GM12878 (cell line): ENCODE measurements around the gene PRM2. TPM values are rescaled to one million over a fixed set of nuclear protein-coding genes. Genes with fewer than 3 reads are reported as not detected.
A peak's percentile ranks its signal among the peaks of the same experiment; 100 is the strongest.

Experiments
- BACH1 ChIP-seq: fragments of 450-650 bp; IDR thresholded peaks from 2 replicates; pipeline ENCODE4 v1.6.1; 2017; ENCODE audit warnings: mild to moderate bottlenecking, borderline replicate concordance
- BCL11A ChIP-seq: IDR thresholded peaks from 2 replicates; pipeline ENCODE4 v1.6.1; 2011; ENCODE audit warnings: low read depth, low read length
- BCL3 ChIP-seq: IDR thresholded peaks from 2 replicates; pipeline ENCODE4 v1.6.1; 2011; ENCODE audit warnings: borderline replicate concordance, low read depth, mild to moderate bottlenecking, moderate library complexity, low read length; ENCODE audit not compliant: insufficient read depth, poor library complexity, severe bottlenecking
- CBFB ChIP-seq: IDR thresholded peaks from 2 replicates; pipeline ENCODE4 v1.6.1; 2016; ENCODE audit warnings: antibody characterized with exemption, low read depth
- CHD4 ChIP-seq: fragments of 200-600 bp; sonication (generic); IDR thresholded peaks from 2 replicates; pipeline ENCODE4 v1.6.1; 2016; ENCODE audit warnings: mild to moderate bottlenecking
- CREB1 ChIP-seq: IDR thresholded peaks from 2 replicates; pipeline ENCODE4 v1.6.1; 2012; ENCODE audit warnings: low read depth, mild to moderate bottlenecking, inconsistent platforms
- ESRRA ChIP-seq: IDR thresholded peaks from 2 replicates; pipeline ENCODE4 v1.6.1; 2012; ENCODE audit warnings: mild to moderate bottlenecking, low read length, improper control_type of control experiment
- ETV6 ChIP-seq, 2 experiments: fragments of 450-650 bp in 1 of 2; IDR thresholded peaks in 1 of 2; conservative IDR thresholded peaks in 1 of 2; 2 replicates each; pipeline ENCODE4 v1.6.1; 2014; ENCODE audit warnings: antibody characterized with exemption in 1 of 2, borderline replicate concordance in 1 of 2, low read depth in 1 of 2, mild to moderate bottlenecking in 1 of 2, moderate library complexity in 1 of 2
- HSF1 ChIP-seq: fragments of 150-350 bp; IDR thresholded peaks from 2 replicates; pipeline ENCODE4 v1.6.1; 2014; ENCODE audit warnings: mild to moderate bottlenecking, low read depth, low read length
- NRF1 ChIP-seq: conservative IDR thresholded peaks from 2 replicates; pipeline ENCODE4 v1.6.1; 2011; ENCODE audit warnings: mild to moderate bottlenecking, low read depth, low read length, improper control_type of control experiment
- PAX5 ChIP-seq: IDR thresholded peaks from 2 replicates; pipeline ENCODE4 v1.6.1; 2011; ENCODE audit warnings: low read depth, low read length, borderline replicate concordance
- PAX8 ChIP-seq: fragments of 450-650 bp; IDR thresholded peaks from 2 replicates; pipeline ENCODE4 v1.6.1; 2017; ENCODE audit warnings: mild to moderate bottlenecking, moderate library complexity
- TCF7 ChIP-seq: IDR thresholded peaks from 2 replicates; pipeline ENCODE4 v1.6.1; 2014; ENCODE audit warnings: antibody characterized with exemption, borderline replicate concordance
- USF1 ChIP-seq: IDR thresholded peaks from 2 replicates; pipeline ENCODE4 v1.6.1; 2011; ENCODE audit warnings: borderline replicate concordance, low read depth, mild to moderate bottlenecking, moderate library complexity, mixed read lengths, low read length; ENCODE audit not compliant: insufficient read depth; ENCODE audit errors: extremely low read length
- YY1 ChIP-seq: IDR thresholded peaks from 2 replicates; pipeline ENCODE4 v1.6.1; 2011; ENCODE audit warnings: low read depth, mild to moderate bottlenecking, low read length
- ZBED1 ChIP-seq: IDR thresholded peaks from 2 replicates; pipeline ENCODE4 v1.6.1; 2016; ENCODE audit warnings: borderline replicate concordance
- ZBTB11 ChIP-seq: fragments of 450-650 bp; formaldehyde crosslinking; IDR thresholded peaks from 2 replicates; pipeline ENCODE4 v1.5.0; 2022; ENCODE audit warnings: mild to moderate bottlenecking, missing genetic modification characterization
- ZBTB33 ChIP-seq: fragments of 450-650 bp; IDR thresholded peaks from 2 replicates; pipeline ENCODE4 v1.6.1; 2017; ENCODE audit warnings: mild to moderate bottlenecking
- ZNF274 ChIP-seq: IDR thresholded peaks from one replicate; pipeline ENCODE4 v1.8.0; 2011; ENCODE audit not compliant: insufficient read length, insufficient read depth
- ZNF384 ChIP-seq: IDR thresholded peaks from 2 replicates; pipeline ENCODE4 v1.6.1; 2012; ENCODE audit warnings: low read depth, mild to moderate bottlenecking, low read length, improper control_type of control experiment, borderline replicate concordance
- polyA plus RNA-seq, 11 experiments: library from polyadenylated mRNA; depleted of rRNA in 4 of 11; unstranded in 6 of 11; stranded (reverse) in 5 of 11; fragments of >200 nt; fragmentation: Nextera tagmentation in 4 of 11; fragmentation: Illumina TruSeq in 1 of 11; extraction: Ambion mirVana in 4 of 11; extraction: Trizol in 1 of 11; gene quantifications; 1 replicate in 1 of 11; 2 replicates in 10 of 11; pipeline versions ENCODE4 v1.2.1 to v1.2.3, GENCODE V29; 2011 to 2016; ENCODE audit warnings: inconsistent platforms in 2 of 11, missing spikeins in 2 of 11, low read depth in 1 of 11
- total RNA-seq, 4 experiments: library from RNA; depleted of rRNA in 3 of 4; stranded (reverse); fragments of >200 nt in 3 of 4; fragmentation: Illumina TruSeq in 1 of 4; extraction: Trizol in 1 of 4; gene quantifications; 2 replicates each; pipeline versions ENCODE4 v1.2.1 to v1.2.3, GENCODE V29; 2013 to 2021

PRM2 gene
- total and polyA plus RNA-seq, 10 of the 15 experiments (the other 5 are each of a cell fraction or from before 2014, with no cell fraction given): not detected

GRCh38 chr16:11253009-11253994 is 23.0 kb downstream of the PRM2 start (continued):
- no peak for TF ChIP-seq BCL3
- no peak for TF ChIP-seq ZNF384
- TF ChIP-seq YY1: no peak
- TF ChIP-seq BACH1: peak; percentile 75; the same call in 1 of the 2 replicates
- TF ChIP-seq ESRRA: no peak
- TF ChIP-seq PAX5: no peak
- TF ChIP-seq ZBTB11 (CRISPR knock-in tag): no peak
- no peak for TF ChIP-seq BCL11A
- no peak for TF ChIP-seq NRF1
- no peak for TF ChIP-seq ZBTB33
- TF ChIP-seq CREB1: no peak
- TF ChIP-seq ZNF274: no peak
- TF ChIP-seq PAX8: no peak
- TF ChIP-seq CHD4: no peak
- TF ChIP-seq ETV6 (conservative IDR thresholded peaks at IDR 0.05 in 1 of 2, IDR thresholded peaks at IDR 0.05 in 1 of 2; ENCODE audit: borderline replicate concordance in 1 of 2, low read depth in 1 of 2): no peak
- TF ChIP-seq TCF7: no peak
- TF ChIP-seq USF1: no peak
- no peak for TF ChIP-seq HSF1
- TF ChIP-seq ZBED1: no peak; the same call in 1 of the 2 replicates
- peak; percentile 31; the same call in 1 of the 2 replicates for TF ChIP-seq CBFB
